GM19238 (cell line): ENCODE measurements around the gene KCNQ2.

Source experiments
- DNase-seq: peaks from one replicate; pipeline ENCODE4 v3.0.0; 2011; ENCODE audit warnings: low spot score; ENCODE audit not compliant: insufficient read length

KCNQ2 gene

DNA sequence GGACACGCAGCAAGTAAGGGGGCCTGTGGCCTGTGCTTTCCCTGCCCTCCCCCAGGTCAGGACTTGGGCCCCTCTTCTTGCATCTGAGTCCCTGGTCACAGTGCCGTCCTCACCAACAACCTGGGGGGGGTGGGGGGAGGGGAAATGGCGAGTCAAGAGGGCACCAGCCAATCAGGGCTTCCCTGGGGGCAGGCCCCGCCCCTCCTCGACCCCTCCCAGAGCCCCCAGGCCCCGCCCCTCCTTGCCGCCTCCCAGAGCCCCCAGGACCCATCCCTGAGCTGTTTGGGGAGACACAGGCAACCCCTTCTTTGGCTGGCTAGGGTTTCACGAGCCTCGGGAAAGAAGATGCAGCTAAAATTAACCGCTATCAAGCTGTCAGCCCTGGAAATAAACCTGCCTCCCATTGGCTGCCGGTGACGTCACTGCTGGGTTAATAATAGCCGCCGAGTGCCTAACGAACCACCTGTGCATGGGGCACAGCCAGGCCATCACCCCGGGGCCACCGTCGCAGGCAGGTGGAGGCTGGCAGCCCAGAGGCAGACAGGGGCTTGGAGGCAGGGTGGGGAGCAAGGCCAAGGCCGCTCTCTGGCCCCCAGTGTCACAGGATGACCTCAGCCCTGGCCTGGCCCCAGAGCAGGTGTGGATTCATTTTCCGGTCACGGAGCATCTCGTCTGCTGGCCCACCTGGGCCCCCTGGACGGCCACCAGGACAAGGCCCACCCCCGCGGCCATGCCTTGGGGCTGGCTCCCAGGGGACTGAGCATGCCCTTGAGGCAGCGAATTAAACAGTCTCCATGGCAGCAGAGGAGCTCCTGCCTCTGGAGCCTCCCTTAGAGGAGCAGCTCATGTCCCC is 29.6 kb upstream of the KCNQ2 start:
- DNase-seq: no peak

DNA sequence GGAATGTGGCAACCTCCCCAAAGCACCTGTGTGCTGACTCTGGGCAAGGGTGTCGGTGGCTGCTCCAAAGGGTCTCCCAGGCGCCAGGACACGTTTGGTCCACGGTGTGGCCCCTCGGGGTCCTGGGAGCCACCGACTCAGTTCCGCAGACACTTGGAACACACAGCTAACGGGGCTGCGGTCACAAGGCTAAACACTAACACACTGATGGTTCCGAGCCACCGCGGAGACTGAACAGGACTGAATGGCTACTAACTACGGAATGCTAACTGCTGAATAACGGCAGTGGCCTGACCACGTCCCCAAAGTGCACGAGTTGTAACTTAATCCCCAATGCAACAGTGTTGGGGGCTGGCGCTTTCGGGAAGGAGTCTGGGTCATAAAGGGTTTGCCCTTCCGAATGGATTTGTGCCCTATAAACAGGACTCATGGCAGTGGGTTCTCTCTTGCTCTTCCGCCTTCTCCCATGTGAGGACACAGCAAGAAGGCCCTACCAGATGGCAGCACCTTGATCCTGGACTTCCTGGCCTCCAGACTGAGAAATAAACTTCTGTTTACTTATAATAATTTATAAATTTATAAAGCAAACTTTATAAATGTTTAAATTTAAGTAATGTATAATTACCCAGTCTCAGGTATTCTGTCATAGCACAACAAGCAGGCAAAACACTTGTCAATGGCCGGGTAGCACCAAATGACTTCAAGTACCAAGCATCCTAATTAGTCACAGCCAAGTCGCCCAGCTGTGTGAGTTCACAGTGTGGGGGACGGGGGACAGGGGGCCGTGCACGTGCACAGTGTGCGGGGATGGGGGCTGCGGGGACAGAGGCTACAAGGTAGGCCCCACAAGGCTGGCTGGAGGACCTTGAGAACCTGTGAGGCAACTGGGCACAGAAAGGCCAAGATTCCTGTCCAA is 28.7 kb upstream of the KCNQ2 start:
- DNase-seq: no peak

DNA sequence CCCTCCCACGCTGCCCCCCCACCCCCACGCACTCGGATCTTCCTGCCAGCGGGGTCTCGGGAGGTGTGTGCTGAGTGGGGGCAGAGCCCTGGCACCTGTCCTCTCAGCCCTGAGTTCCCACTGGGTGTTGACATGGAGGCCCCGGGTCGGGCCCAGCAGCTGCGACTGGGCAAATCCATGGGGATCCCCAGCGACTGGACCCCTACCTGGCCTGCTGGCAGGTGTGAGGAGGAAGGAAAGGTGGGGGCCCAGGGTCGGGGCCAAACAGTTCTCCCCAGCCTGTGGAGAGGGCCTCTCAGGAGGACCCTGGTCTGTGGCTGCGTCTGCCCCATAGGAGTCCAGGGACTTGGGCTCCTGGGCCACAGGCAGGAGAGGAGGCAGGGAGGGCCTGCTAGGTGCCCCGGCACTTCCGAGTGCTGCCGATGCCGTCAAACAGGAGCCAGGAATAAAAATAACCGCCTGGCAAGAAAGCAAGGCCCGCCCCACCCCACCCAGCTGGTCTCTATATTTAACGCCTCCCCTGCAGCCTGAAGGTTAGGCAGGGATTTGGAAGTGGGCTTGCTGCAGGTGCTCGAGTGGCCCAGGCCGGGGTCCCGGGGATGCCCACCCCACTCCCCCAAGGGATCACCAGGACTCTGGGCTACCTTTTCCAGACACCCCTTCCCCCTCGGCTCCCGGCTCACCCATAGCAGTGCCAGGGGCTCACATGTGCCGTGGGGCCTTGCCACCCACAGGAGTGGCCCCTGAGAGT is 27.9 kb upstream of the KCNQ2 start:
- DNase-seq: no peak

DNA sequence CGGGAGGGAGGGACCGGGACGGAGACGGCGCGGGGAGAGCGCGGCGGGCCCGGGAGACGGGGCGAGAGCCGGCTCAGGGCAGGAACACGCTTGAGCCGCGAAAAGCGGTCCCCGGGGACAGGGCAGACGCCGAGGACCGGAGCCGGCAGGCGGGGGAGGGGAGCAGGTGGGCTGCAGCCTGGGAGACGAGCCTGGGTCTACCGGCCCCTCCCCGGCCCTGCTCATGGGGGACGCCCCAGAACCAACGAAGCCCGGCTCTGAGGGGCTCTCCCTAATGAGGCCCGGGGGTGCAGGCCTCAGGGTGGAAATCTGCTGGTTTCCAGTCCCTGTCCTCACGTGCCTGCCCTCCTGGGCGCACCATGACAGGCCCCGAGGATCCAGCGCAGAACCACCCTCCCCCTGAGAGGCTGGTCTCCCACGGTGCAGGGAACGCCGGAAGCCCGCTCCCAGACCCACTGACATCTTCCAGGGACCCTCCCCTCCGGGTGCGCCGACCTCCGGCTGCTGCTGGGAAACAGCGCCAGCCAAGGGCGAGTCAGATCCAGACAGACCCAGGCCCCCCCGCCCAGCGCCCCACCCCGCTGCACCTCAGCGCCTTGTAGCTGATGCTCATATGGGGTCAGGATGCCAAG is 27.0 kb upstream of the KCNQ2 start:
- DNase-seq: no peak

DNA sequence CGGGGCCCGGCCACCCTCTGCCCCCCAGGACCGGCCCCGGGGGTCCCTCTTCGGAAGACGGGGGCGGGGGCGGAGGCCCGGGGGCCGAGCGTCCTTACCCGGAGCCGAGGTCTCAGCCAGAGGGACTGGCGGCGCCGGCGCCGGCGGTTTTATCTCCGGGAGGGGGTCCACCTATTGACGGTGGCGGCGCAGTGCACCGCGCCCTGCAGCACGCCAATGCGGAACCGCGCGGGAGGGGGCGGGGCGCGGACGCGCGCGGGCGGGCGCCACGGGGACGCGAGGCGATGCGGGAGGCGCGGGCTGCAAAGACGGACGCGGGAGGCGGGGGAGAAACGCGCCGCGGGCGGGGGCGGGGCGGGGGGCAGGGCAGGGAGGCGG is 26.5 kb upstream of the KCNQ2 start, which contains the start of gene EEF1A2:
Gene EEF1A2, minus strand, starts transcription at position 124 of the 378 bp plus-strand sequence. CDS start 1,320 bp downstream, outside the sequence.
- DNase-seq: peak; percentile 39

DNA sequence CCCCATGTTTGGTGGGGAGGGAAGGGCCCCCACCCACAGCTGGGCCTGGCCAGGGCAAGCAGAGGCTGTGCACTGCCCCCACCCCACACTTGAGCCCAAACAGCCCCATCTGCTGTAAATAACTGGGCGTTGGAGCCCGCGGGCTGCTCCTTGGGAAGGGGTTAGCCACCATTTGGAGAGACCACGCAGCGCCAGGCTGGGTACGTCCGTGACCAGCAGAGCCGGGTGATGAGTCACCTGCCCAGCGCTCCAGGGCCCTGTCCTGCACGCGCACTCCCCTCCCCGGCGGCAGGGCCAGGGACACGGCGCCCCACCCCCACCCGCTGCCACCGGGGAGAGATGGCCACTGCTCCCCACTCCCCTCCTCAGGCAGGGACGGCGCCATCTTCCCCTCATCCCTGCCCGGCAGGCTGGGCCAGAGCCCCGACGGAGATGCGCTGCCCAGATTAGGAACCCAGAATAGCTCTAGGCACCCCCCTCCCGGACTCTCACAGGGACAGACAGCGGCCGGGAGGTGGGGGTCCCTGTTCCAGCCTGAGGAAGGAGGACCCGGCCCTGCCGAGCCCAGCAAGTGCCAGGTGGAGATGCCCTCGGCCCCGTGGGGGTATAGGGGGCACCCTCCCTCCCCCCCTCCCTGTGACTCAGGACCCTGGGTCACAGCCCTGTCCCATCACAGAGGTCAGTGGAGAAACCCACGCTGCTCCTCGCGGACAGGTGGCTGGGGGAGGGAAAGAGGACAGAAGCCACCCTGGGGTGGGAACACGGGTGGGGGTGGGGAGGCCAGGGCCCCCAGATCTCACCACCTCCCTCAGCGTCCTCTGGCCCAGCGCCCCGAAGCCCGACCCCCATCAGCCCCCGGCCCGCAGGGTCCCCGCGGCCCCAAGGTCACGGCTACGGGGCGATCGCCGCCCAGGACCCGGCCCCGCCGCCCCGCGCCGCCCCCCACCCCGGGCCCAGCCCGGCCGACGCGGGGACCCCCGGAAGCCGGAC is 25.8 kb upstream of the KCNQ2 start:
- DNase-seq: no peak

DNA sequence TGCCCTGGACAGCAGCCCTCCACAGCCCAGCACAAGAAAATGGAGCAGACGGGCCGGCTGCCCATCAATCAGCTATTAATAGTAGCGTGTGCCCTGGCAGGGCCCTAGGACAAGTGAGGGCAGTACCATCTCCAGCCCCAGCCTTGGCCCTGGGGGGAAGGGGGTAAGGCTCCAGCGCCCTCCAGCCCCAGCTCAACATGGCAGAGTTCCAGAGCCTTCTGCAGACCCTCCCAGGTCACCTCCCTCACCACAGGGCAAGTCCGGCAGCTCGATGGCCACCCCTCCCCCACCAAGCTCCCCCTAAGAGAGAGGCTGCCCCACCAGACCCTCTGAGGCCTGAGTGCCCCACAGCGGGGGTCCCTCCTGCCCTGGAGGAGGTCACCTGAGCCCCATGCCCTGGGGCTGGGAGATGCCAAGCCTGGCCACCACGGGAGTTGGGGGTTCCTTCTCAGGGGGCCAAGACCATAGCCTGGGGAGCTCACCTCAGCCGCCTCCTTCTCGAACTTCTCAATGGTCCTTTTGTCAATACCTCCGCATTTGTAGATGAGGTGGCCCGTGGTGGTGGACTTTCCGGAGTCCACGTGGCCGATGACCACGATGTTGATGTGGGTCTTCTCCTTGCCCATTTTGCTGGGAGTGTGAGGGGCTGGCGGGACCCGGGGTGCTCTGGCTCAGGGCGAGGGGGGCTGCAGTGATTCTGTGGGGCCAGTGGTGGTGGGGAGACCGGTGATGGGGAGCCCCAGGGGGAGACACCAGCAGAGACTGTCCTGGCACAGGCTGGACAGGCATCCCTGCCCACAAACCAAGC is 24.9 kb upstream of the KCNQ2 start:
- no peak for DNase-seq

DNA sequence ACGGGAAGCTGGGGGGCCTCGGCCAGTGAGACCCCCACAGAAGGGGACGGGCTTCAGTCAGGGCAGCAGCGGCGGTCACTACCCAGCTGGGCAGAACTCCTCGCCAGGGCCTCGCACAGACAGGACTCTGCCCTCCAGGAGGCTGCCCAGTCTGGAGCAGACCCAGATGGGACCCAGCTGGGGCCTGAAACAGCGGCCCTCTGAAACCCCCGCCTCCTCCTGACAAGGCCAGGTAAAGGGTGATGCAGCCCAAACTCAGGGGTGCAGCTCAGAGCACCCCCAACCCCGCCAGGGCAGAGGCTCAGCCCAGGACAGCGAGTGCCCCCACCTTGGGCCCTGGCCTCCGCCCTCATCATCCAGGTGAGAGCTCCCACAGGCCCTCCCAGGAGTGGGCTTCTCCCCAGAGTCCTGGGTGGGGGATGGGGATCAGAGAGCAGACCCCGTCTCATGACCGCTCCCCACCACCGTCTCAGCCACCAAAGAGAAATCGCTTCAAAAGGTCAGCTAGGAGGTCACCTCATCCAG is 24.2 kb upstream of the KCNQ2 start:
- no peak for DNase-seq

DNA sequence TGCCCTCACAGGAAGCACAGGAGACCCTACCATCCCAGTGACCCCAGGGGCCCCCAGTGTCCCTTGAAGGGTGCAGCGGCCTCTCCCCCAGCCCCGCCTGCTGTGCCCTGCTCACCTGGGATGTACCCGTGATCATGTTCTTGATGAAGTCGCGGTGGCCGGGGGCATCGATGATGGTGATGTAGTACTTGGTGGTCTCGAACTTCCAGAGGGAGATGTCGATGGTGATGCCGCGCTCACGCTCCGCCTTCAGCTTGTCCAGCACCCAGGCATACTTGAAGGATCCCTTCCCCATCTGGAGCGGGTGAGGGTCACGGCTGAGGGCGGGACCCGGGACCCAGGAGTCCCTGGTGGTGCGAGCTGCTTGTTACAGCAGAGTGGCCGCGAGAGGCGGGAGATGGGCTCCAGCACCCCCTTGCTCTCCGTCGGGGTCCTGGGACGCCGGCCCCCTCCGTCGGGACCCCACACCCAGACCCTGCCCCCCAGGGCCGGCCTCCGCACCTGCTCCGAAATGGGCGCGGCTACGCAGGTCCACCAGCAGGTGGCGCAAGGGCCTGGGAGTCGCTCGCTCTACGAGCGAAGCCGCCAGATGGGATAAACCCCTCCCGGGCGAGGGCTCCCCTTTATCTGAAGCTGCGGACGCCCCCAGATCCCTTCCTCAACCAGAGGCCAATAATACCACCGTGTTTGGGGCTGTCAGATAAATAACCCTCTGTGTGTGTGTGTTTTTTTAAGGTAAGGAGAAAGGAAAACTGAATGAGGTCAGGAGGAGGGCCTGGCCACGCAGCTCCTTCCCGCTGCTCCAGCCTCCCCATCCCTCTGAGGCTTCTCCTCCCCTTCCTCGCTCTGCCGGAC is 23.5 kb upstream of the KCNQ2 start:
- DNase-seq: peak; percentile 88

DNA sequence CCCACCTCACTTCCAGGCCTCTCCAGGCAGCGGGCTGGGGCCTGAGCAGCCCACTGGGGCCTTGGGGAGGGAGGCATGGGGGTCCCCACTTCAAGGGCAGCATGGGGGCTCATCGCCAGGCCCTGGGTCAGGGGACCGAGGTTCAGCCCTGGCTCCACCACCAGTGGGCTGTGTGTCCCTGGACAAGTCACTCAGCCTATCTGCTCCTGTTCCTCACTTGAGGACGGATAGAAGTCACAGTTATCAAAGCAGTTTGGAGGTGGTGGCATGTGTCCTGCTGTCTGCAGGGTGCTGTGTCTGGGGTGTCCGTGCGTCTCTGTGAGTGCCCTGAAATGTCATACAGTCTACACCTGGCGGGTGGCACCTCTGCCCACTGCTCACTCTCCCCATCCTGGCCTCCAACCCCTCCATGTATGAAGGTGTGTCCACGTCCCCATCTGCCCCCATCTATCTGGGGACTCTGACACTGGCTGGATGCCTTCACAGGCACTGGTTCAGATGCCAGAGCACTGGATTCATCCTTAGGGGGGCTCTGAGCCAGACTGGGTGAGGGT is 22.8 kb upstream of the KCNQ2 start:
- DNase-seq: no peak

DNA sequence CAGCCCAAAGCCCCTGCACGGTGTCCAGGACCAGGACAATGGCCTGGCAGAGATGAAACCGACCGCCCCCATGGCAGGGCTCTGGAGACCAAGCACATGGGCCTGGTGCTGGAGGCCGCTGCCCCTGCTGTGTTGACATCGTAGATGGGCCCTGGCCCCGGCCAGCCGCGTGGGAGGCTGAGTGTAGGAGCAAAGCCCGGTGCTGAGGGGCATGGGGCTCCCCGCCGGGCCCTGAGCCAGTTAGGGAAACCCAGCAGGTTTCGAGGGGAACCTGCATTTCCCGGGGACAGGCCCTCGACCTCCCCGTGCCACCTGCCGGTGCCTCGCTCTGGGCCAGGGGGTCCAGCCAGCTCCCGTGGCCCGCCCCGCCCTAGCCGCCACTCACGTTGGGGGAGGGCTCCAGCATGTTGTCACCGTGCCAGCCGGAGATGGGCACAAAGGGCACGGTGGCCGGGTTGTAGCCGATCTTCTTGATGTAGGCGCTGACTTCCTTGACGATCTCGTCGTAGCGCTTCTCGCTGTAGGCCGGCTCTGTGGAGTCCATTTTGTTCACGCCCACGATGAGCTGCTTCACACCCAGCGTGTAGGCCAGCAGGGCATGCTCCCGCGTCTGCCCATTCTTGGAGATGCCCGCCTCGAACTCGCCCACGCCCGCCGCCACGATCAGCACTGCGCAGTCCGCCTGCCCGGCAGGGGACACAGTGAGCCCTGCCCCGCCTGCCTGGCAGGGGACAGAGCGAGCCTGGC is 22.1 kb upstream of the KCNQ2 start:
- no peak for DNase-seq

DNA sequence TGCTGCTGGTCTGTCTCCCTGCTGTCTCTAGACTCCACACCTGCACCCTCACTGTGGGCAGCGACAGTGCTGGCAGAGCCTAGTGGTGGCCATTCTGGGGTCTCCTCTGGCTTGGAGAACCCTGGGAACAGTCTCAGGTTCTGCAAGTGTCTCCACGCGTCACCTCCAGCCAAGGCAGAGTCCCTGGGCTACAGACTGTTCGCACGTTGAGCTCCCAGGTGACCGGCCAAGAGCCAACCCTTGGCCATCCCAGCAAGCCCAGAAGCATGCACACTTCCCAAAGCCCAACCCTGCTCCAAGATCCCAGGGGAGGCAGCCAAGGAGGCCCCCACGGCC is 21.6 kb upstream of the KCNQ2 start:
- DNase-seq: no peak

DNA sequence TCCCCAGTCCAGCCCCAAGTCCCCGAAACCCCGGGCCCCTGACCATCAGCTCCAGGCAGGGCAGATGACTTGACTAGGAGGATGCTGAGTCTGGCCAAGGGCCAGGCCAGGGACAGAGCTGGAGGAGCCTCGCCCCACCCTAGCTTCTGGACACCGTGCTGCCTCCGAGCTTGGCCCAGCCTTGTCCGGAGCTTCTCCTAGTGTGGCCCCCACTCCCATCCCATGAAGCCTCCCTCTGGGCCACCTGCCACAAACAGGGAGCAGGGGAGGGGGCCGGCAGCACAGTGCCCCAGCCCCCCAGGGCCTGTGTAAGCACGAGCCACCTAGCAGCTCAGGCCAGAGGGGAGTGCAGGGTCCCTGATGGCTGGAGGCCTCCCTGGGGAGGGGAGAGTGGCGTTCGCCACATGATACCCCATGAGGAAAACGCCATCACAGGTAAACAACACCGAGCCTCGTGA is 21.1 kb upstream of the KCNQ2 start:
- DNase-seq: no peak

DNA sequence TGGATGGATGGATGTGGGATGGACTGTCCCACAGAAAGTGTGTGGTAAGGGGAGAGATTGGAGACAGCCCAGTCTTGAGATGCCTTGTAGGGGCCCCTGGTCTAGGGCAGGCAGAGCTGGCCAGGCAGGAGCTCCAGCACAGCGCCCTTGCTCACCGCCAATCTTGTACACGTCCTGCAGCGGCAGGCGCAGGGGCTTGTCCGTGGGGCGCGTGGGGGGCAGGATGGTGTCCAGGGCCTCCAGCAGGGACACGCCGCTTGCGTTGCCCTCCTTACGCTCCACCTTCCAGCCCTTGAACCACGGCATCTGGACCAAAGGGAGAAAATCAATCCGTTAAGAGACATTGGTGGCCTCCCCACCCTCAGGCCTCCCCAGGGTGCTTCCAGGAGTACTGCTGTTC is 20.5 kb upstream of the KCNQ2 start:
- DNase-seq: no peak

DNA sequence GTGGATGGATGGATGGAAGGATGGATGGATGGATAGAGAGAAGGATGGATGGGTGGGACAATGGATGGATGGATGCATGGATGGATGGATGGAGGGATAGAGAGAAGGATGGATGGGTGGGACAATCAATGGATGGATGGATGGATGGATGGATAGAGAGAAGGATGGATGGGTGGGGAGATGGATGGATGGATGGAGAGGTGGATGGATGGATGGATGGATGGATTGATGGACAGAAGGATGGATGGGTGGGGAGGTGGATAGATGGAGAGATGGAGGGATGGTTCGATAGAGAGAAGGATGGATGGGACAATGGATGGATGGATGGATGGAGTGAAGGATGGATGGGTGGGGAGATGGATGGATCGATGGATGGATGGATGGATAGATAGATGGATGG is 20.1 kb upstream of the KCNQ2 start:
- DNase-seq: no peak

DNA sequence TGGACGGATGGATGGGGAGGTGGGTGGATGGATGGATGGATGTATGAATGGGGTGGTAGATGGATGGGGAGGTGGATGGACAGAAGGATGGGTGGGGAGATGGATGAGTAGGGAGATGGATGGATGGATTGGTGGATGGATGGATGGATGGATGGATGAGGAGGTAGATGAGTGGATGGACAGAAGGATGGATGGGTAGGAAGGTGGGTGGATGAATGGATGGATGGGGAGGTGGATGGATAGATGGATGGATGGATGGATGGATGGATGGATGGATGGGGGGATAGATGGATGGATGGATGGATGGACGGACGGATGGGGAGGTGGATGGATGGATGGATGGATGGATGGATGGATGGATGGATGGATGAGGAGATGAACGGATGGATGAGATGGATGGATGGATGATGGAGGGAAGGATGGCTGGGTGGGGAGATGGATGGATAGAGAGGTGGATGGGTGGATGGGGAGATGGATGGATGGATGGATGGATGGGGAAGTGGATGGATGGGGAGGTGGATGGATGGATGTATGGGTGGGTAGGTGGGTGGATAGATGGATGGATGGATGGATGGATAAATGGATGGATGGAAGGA is 19.3 kb upstream of the KCNQ2 start:
- DNase-seq: no peak

DNA sequence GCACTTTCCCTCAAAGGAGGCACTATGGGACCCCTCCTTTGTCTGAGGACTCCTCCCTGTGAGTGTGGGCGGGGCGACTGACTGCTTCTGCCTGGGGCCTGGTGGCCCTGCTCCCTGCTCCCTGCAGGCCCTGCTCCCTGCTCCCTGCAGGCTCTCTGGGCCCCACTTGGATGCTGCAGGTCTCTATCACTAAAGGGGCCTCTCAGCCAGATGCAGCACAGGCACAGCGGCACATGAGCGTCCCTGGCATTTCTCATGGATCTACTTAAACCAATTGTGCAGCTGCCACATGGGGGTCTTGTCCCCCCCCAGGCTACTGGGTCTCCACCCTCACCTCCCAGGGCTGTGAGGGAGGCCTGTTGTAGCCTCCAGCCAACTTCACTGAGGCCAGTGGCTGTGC is 18.6 kb upstream of the KCNQ2 start:
- DNase-seq: no peak
